GM19193 (cell line): ENCODE results near the gene ZNF878.

ENCODE experiments used
- POLR2A ChIP-seq: IDR thresholded peaks from 4 replicates; pipeline ENCODE4 v1.6.1; 2011; ENCODE audit not compliant: insufficient read depth, insufficient read length; ENCODE audit errors: extremely low read depth

Gene ZNF878

DNA sequence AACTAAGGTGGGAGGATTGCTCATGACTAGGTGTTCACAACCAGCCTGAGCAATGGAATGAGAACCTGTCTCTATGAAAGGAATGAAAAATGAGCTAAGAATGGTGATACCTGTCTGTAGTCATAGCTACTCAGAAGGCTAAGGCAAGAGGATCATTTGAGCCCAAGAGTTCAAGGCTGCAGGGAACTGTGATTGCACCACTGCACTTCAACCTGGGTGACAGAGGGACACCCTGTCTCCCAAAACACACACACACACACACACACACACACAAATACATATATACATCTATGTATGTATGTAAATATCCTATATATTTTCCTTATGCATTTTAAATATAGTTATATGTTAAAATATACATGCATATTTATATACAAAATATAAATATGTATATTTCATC, 9.9 kb downstream of the ZNF878 start:
- no peak for TF ChIP-seq POLR2A

DNA sequence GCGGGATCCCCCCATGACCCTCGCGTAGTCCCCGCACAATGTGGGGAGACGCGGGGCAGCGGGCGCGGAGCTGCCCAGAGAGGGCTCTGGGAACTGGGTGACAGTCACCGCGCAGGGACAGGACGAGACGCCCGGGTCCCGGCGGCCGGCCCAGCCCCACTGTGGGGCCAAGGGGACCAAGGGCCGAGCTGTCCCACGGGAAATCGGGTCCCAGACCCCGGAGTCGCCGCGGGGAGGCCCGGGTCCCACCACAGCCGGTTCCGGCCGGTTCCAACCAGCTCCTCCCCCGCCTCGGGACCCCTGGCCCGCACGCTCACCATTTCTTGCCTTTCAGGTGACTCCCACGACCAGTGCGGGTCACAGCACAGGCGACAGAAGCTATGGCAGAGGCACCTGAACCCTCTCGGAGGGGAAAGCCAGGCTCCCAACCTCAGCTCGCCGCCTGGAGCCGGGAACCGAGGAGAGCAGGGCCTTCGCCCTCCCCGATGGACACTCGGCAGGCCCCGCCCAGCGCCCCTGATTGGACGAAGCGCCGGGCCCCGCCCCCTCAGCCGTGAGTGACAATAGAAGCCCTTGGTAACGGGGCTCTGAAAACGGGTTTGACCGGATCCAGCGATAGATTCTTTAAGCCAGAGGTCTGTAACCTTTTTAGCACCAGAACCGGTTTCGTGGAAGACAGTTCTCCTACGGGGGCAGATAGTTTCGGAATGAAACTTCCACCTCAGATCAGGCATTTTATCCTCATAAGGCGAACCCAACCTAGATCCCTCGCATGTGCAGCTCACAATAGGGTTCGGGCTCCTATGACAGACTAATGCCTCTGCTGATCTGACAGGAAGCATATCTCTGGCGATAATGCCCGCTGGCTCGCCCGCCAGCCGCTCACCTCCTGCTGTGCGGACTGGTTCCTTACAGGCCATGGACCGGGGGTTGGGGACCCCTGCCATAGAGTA, 17.3 kb downstream of the ZNF878 start, which contains the start of gene ZNF433:
TSS of gene ZNF433 (minus strand) at position 460 of the 953 bp plus-strand sequence. CDS start at position 320, 140 bp downstream.
- TF ChIP-seq POLR2A = peak; percentile 76

DNA sequence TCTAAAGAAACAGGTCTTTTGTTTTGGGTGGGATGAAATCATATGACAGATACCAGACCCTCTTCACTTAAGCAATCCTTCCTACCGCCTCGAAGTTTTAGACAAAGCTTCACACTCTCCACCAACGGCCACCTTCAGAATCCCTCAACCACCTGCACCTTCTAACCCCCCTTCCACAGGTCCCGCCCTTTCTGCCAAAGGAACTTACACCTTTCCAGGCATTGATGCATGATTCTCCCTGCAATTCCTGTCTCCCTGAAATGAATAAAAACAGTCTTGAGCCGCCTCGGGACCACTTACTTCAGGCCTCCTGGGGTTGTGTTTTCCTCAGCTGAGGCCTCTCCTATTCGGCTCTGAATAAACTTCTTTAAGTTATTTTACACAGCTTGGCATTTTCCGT, 18.1 kb downstream of the ZNF878 start:
- TF ChIP-seq POLR2A = no peak

DNA sequence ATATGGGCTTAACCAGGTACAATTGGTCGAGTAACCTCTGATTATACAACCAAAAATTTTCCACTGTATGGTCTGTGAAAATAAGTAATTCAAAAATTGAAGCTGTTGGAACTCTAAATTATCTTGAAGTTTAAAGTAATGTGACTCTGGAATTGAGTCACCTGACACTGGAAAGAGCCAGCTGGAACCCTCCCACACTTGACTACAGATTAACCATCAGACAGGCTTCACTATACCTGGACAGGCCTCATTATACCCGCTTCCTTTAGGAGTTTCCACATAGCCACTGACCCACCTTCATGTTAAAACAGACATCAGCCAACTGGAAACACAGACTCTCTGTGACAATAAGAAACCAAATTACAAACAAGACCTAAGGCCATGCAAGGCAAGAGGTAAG, 18.6 kb downstream of the ZNF878 start:
- no peak for TF ChIP-seq POLR2A

DNA sequence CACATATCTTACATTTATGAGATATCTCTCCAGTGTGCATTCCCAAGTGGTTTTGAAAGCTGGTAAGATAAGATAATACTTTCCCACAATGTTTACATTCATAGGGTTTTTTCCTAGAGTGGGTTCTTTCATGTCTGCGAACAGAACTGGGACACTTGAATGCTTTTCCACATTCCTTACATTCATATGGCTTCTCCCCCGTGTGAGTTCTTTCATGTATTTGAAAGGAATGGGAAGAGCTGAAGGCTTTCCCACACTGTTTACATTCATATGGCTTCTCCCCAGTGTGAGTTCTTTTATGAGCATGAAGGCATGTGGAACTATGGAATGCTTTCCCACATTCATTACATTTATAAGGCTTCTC, 37.0 kb downstream of the ZNF878 start:
- TF ChIP-seq POLR2A = no peak

DNA sequence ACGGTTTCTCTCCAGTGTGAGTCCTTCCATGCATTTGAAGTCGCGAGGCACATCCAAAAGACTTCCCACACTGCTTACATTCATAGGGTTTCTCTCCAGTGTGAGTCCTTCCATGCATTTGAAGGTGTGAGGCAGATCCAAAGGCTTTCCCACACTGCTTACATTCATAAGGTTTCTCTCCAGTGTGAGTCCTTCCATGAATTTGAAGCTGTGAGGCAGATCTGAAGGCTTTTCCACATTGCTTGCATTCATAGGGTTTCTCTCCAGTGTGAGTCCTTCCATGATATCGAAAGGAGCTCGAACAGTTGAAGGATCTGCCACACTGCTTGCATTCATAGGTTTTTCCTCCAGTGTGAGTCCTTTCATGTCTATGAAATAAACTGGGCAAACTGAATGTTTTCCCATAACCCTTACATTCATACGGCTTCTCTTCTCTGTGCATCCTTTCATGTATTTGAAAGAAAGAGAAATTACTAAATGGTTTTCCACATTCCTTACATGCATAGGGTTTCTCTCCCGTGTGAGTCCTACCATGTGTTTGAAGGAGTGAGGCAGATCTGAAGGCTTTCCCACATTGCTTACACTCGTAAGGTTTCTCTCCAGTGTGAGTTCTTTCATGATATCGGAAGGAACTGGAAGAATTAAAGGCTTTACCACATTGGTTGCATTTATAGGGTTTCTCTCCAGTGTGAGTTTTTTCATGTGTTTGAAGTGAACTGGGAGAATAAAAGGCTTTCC, 37.6 kb downstream of the ZNF878 start:
- no peak for TF ChIP-seq POLR2A

DNA sequence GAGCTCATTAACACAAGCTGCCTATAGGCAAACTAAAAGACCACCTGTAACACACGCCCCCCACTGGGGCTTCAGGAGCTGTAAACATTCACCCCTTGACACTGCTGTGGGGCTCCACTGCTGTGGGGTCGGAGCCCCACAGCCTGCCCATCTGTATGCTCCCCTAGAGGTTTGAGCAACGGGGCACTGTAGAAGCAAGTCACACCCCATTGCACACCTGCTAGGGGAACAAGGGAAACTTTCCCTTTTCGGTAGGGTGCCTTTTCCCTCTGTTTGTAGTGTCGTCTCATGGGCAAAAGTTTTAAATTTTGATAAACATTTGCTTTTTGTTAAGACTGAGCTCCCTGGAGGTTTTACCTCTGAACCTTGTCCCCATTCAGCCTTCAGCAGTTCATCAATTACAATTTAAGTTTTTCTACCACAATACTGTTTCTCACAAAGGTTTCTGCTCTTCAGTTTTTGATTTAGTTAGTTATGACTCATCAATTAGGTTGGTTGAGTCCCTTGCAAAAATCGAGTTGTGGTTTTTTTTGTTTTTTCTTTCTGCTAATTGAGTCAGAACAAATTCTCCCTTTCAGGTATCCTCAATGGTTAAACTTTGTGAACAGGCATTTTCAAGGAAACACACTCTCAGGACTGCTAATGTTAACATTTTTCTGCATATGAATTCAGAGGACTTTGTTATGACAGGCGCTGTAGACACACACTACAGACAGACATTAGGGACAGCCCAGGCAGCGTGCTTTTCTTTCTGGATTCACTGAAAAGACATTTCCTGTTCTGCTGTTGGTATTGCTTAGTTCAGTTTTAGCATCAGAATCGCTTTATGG, 52.4 kb downstream of the ZNF878 start:
- no peak for TF ChIP-seq POLR2A

DNA sequence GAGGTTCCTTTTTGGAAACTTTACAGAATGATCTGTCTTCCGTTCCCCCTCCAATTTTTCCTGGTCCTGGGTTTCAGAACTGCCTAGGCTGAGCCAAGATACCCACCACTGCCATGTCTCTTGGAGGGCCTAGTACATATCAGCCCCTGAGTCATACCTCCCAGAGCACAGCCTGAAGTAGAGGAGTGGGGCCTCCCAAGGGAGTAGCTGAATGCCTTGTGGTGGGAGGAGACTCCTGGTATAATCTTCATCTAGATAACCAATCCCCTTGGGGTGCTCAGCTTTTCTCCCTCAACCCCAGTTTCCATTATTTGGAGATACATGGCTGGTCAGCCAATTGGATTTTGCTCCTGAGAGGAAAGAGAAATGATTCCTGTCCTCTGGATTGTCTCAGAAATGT, 57.6 kb downstream of the ZNF878 start:
- no peak for TF ChIP-seq POLR2A
